ENCODE data around the gene TBC1D20.

DNA sequence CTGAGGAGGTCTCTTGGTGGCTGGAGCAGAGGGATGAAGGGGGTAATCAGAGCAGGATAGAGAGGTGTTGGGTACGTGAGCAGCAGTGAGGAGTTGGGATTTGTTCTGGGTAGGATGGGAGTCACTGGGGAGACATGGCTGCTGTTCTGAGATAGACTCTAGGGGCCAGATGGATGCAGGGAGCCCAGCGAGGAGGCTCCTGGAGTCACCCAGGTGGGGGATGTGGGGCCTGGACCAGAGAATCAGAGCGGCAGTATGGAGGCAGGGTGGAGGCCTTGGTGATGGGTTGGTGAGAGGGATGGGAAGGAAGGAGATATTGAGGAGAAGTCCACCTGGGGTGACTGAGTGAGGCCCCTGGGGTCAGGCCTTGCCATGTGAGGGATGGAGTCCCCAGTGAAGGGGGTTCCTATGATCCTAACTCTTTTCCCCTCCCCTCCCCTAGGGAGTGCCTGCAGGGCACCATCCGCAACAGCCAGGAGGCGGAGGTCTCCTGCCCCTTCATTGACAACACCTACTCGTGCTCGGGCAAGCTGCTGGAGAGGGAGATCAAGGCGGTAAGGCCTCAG, 40.6 kb downstream of the TBC1D20 start:
- TF ChIP-seq POLR2AphosphoS5 (IDR thresholded peaks at IDR 0.05) (no peak), POLR2A (IDR thresholded peaks at IDR 0.05) (no peak)
- TF ChIP-seq, protein P1, sequence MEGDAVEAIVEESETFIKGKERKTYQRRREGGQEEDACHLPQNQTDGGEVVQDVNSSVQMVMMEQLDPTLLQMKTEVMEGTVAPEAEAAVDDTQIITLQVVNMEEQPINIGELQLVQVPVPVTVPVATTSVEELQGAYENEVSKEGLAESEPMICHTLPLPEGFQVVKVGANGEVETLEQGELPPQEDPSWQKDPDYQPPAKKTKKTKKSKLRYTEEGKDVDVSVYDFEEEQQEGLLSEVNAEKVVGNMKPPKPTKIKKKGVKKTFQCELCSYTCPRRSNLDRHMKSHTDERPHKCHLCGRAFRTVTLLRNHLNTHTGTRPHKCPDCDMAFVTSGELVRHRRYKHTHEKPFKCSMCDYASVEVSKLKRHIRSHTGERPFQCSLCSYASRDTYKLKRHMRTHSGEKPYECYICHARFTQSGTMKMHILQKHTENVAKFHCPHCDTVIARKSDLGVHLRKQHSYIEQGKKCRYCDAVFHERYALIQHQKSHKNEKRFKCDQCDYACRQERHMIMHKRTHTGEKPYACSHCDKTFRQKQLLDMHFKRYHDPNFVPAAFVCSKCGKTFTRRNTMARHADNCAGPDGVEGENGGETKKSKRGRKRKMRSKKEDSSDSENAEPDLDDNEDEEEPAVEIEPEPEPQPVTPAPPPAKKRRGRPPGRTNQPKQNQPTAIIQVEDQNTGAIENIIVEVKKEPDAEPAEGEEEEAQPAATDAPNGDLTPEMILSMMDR (IDR thresholded peaks at IDR 0.05) = no peak

Data from prostate gland (tissue), 2 donors.